Heart right ventricle (tissue), 16 donors: Measurements from ENCODE around the gene GUSB. TPM values are rescaled to one million over a fixed set of nuclear protein-coding genes. Genes with fewer than 3 reads are reported as not detected.

Experiments used
- ATAC-seq, 8 donors: fragments of 200-7000 bp; cut with Tn5 transposase; one replicate each; pipeline ENCODE4 v1.9.1; 2020; ENCODE audit warnings: mild to moderate bottlenecking in 8 of 8, moderate library complexity in 8 of 8, moderate number of reproducible peaks in 1 of 8
- DNase-seq, 2 donors: peaks; one replicate each; pipeline ENCODE4 v3.0.0-alpha.2; 2020
- H3K27ac ChIP-seq, 10 donors: fragments of 200-600 bp; sonication (generic) in 2 of 10; one replicate each; pipeline versions ENCODE4 v1.5.0 to v1.8.0; 2020 to 2022; ENCODE audit warnings: mild to moderate bottlenecking in 3 of 10
- H3K27me3 ChIP-seq, 7 donors: fragments of 200-600 bp; one replicate each; pipeline ENCODE4 v1.8.0; 2021 to 2022; ENCODE audit warnings: mild to moderate bottlenecking in 2 of 7
- H3K36me3 ChIP-seq, 9 donors: fragments of 200-600 bp; sonication (generic) in 1 of 9; one replicate each; pipeline versions ENCODE4 v1.5.0 to v1.8.0; 2020 to 2022; ENCODE audit warnings: mild to moderate bottlenecking in 2 of 9
- H3K4me1 ChIP-seq, 9 donors: fragments of 200-600 bp; sonication (generic) in 1 of 9; one replicate each; pipeline versions ENCODE4 v1.5.0 to v1.8.0; 2020 to 2022; ENCODE audit warnings: mild to moderate bottlenecking in 4 of 9
- H3K4me3 ChIP-seq, 10 donors: fragments of 200-600 bp; sonication (generic) in 2 of 10; one replicate each; pipeline versions ENCODE4 v1.5.0 to v1.8.0; 2020 to 2022; ENCODE audit warnings: mild to moderate bottlenecking in 7 of 10, moderate library complexity in 2 of 10
- H3K9me3 ChIP-seq, 11 donors: fragments of 200-600 bp in 10 of 11; sonication (generic) in 2 of 11; one replicate each; pipeline versions ENCODE4 v1.5.0 to v1.8.0; 2013 to 2022; ENCODE audit warnings: mild to moderate bottlenecking in 2 of 11, control low read depth in 1 of 11, moderate library complexity in 1 of 11
- CTCF ChIP-seq, 9 donors: fragments of 200-600 bp; sonication (generic) in 2 of 9; IDR thresholded peaks; one replicate each; pipeline versions ENCODE4 v1.5.0 to v1.8.0; 2021 to 2022; ENCODE audit warnings: antibody characterized with exemption in 9 of 9, mild to moderate bottlenecking in 5 of 9, moderate library complexity in 1 of 9
- WGBS, 2 donors: extraction: QIAGEN DNeasy Blood & Tissue Kit; methylation state at CpG; one replicate each; pipeline ENCODE4 v1.1.7; 2013; ENCODE audit warnings: inconsistent platforms in 1 of 2; 5-methylcytosine and 5-hydroxymethylcytosine counted together
- intact Hi-C, 10 donors: fragments of 100-400 bp; cut with DNase I; formaldehyde crosslinking; loops; one replicate each; pipeline versions ENCODE4 v1.11.1 to v1.14.2; 2022
- polyA plus RNA-seq, 2 donors: library from polyadenylated mRNA; stranded (reverse); fragments of 200-250 nt; gene quantifications; one replicate each; pipeline ENCODE4 v1.2.3, GENCODE V29; 2013
- total RNA-seq, 10 donors: library from RNA; stranded (reverse); fragmentation: NEBNext Ultra II Directional in 3 of 10; extraction: Animal tissue kit (Norgen Biotek cat#: 25700) in 3 of 10; gene quantifications; one replicate each; pipeline versions ENCODE4 v1.2.1 to v1.2.4, GENCODE V29; 2021 to 2023
- donor health status: Arrhythmogenic right ventricular cardiomyopathy.
- donor health status: ischemic (EF 13 %, LVEDD 7.1; RV severe dilation, severe dysfunction).
- donor health status: healthy with polysubstance abuse.
- donor health status: DM: no; HTN: yes; CAD: no.
- donor health status: DM: no; HTN: no; CAD: no.
- donor health status: ischemic (EF 25% LVEDD 6.9; RV normal size, moderate dysfunction).
- donor health status: ischemic (EF 25% LVEDD 5.7; RV mildly dilated, moderate dysfunction).
- donor health status: healthy.
- donor health status: DM: yes; HTN: yes; CAD: no.
- donor health status: Ischemic cardiomyopathy.
- donor health status: ischemic (EF 35%, LVEDD 5.7; RV mildly dilated, moderate dysfunction).
- donor health status: nonischemic (EF 11% LVEDD 7.7; RV severe dilation, severe dysfunction).
- donor health status: DM: yes; HTN: yes; CAD: no.
- donor health status: PGD.
- donor health status: ischemic (EF 29% LVEDD 5.4; RV normal size, mild dysfunction).
- donor health status: nonischemic (EF 23%, LVEDD 6.1; RV moderate dilation, normal function).

The GUSB gene
- total and polyA plus RNA-seq, 12 donors = 10.8 to 30.6 (median 16.9) TPM

- Histone ChIP-seq H3K4me3 (peak overlapping the region in 9 of 10 donors; percentile 65 to 99 (median 91)), H3K27ac (peak overlapping the region in 9 of 10 donors; percentile 75 to 96 (median 90))
- intact Hi-C loops = loop anchor here in 4 of 10 donors (10.0 kb wide), 2 partner anchors 94 to 106 kb away; partner anchors contain the start of genes VKORC1L1 (in 3 of the 4) and ASL (in 1 of the 4)
These were observed 1.3 kb downstream of the GUSB start for GRCh38 chr7:65980478-65981250.

GRCh38 chr7:65979583-65980477 lies 2.2 kb downstream of the GUSB start:
- no peak for DNase-seq
- H3K4me3 ChIP-seq = peak overlapping the region in 6 of 10 donors; percentile 85 to 98 (median 93)

More at GRCh38 chr7:65980478-65981250, 1.3 kb downstream of the GUSB start:
- peak; percentile 41 to 71 for DNase-seq
- TF ChIP-seq CTCF (IDR thresholded peaks at IDR 0.05) = no peak
- WGBS, 2 donors = 35 to 46% methylated on average over 11 of the region's 11 CpGs
- ATAC-seq = peak; percentile 37 to 83 (median 66)
- Histone ChIP-seq H3K9me3 (no peaks in the 10 kb centered on the region), H3K4me1 (peaks cover 0 to 28% (median 21%) of the 10 kb centered on the region in 9 donors), H3K36me3 (peaks cover 0 to 46% (median 0%) of the 10 kb centered on the region in 9 donors), H3K27me3 (no peaks in the 10 kb centered on the region)

GRCh38 chr7:65978891-65979582 lies 3.0 kb downstream of the GUSB start:
- peaks cover 0 to 63% (median 7%) of the 10 kb centered on the region in 9 donors for H3K36me3 ChIP-seq
- 96% methylated on average over 18 of the region's 18 CpGs for WGBS, 2 donors
- peaks cover 0 to 28% (median 21%) of the 10 kb centered on the region in 9 donors for H3K4me1 ChIP-seq
- no peaks in the 10 kb centered on the region for H3K9me3 ChIP-seq
- DNase-seq = no peak
- H3K27ac ChIP-seq = no peak overlapping the region
- no peaks in the 10 kb centered on the region for H3K27me3 ChIP-seq
- H3K4me3 ChIP-seq = no peak overlapping the region
- no peak for ATAC-seq
- no peak for TF ChIP-seq CTCF (IDR thresholded peaks at IDR 0.05)
- intact Hi-C loops = loop anchor here in 1 of 10 donors (10.0 kb wide), 1 partner anchor 104 kb away; the partner anchor contains the start of gene VKORC1L1

More at GRCh38 chr7:65979583-65980477, 2.2 kb downstream of the GUSB start:
- Histone ChIP-seq H3K27ac (peak overlapping the region in 9 of 10 donors; percentile 49 to 96 (median 90)), H3K9me3 (no peaks in the 10 kb centered on the region), H3K4me1 (peaks cover 0 to 28% (median 21%) of the 10 kb centered on the region in 9 donors), H3K27me3 (no peaks in the 10 kb centered on the region), H3K36me3 (peaks cover 0 to 55% (median 5%) of the 10 kb centered on the region in 9 donors)
- intact Hi-C loops = loop anchor here in 5 of 10 donors (10.0 kb wide), 2 partner anchors 95 to 105 kb away; partner anchors contain the start of genes VKORC1L1 (in 4 of the 5) and ASL (in 1 of the 5)
- no peak for TF ChIP-seq CTCF (IDR thresholded peaks at IDR 0.05)
- 91 to 92% methylated on average over 28 to 29 of the region's 29 CpGs for WGBS, 2 donors
- ATAC-seq = no peak
